AG10803 (cell line): ENCODE results near the gene XRRA1.

Source experiments
- DNase-seq: peaks from one replicate; pipeline ENCODE4 v3.0.0; 2010; ENCODE audit warnings: low read depth
- H3K4me3 ChIP-seq: 2 replicates; pipeline ENCODE4 v1.5.1; 2011; ENCODE audit warnings: mild to moderate bottlenecking, low read length, control low read depth
- CTCF ChIP-seq: conservative IDR thresholded peaks from 2 replicates; pipeline ENCODE4 v1.5.1; 2011; ENCODE audit warnings: mild to moderate bottlenecking, low read length, control low read depth, inconsistent platforms

XRRA1 gene

GRCh38 chr11:74951226-74951625, 2.3 kb upstream of the XRRA1 start:
- DNase-seq, result no peak
- H3K4me3 ChIP-seq, result no peak overlapping the region
- TF ChIP-seq CTCF, result no peak

DNA sequence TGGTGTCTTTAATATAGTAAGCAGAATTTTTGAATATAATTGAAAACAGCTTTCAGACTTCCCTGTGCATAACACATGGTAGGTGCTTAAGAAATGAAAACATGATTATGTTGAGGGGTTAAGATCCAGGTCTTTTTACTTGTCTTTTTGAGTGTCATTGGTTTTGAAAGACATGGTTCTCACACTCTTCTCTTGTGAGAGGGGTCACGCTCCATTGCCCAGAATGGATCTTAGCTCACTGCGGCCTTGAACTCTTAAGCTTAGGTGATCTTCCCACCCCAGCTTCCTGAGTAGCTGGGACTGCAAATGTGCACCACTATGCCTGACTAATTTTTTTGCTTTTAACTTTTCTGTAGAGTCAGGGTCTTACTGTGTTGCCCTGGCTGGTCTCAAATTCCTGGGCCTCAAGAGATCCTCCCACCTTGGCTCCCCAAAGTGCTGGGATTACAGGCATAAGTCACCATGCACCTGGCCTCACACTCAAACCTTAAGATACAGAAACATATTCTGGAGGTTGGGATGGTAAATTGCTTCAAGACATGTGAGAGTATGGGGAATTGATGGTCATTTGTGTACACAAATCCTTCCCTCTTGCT, 1.6 kb upstream of the XRRA1 start:
- no peak for TF ChIP-seq CTCF
- peak overlapping the region; percentile 98 for H3K4me3 ChIP-seq
- DNase-seq, result no peak

DNA sequence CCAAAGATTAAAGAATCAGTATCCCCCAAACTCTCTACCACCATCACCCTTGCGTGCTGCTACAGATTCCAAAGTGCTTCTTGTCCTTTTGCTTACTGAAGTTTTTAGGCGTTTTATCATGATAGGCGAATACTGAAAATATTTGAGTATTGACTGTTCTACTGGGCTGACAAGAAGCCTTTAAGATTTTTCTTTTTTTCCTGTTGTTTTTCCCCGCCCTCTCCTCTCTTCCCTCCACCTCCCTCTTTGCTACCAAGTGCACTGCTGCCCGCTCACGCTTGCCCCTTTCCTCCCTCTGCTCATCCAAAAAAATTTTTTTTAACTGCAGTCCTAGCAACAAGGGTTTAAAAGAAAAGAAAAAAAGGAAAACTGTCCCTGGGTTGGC, 854 bp upstream of the XRRA1 start:
- H3K4me3 ChIP-seq, result peak overlapping the region; percentile 98
- DNase-seq, result peak; percentile 37
- no peak for TF ChIP-seq CTCF

GRCh38 chr11:74948546-74948897, 369 bp downstream of the XRRA1 start:
- DNase-seq, result peak; percentile 27
- no peak for TF ChIP-seq CTCF
- H3K4me3 ChIP-seq, result peak overlapping the region; percentile 98

- no peak for TF ChIP-seq CTCF
- DNase-seq, result no peak
- H3K4me3 ChIP-seq, result no peak overlapping the region
Observed at GRCh38 chr11:74942073-74942759, 6.7 kb downstream of the XRRA1 start.

DNA sequence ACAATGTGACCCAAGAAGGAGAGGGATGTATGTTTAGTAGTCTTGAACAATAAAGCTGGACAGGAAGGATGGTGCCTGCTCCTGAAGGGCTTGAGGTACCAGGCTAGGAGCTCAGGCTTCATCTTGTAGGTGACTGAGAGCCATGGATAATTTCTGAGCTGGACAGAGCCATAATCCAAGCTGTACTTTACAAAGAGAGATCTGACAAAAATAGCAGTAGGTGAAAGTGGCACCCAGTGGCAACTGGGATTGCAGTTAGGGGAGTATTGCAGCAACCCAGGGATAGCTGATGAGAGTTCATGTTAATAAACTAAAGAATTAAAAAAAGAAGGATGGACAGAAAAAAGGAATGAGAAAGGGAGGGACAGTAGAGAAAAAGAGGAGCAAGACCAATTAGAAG, 7.4 kb downstream of the XRRA1 start:
- no peak overlapping the region for H3K4me3 ChIP-seq
- no peak for DNase-seq
- no peak for TF ChIP-seq CTCF
